M059J (cell line): Measurements from ENCODE around the gene KREMEN2. TPM values are rescaled to one million over a fixed set of nuclear protein-coding genes. Genes with fewer than 3 reads are reported as not detected.

Source experiments
- DNase-seq: peaks from one replicate; pipeline ENCODE4 v3.0.0-alpha.2; 2012; ENCODE audit warnings: low read depth
- total RNA-seq: library from RNA; depleted of rRNA; stranded (reverse); fragments of >200 nt; shearing (Covaris generic); gene quantifications from 2 replicates; pipeline ENCODE4 v1.2.3, GENCODE V29; 2014

Gene KREMEN2
- total RNA-seq, 1 experiment from 2014 or later, result 6.3 TPM

- DNase-seq, result no peak
Measured at GRCh38 chr16:2977440-2977839, 13.4 kb downstream of the KREMEN2 start.

GRCh38 chr16:2979669-2980226 is 15.7 kb downstream of the KREMEN2 start:
- DNase-seq, result no peak

DNA sequence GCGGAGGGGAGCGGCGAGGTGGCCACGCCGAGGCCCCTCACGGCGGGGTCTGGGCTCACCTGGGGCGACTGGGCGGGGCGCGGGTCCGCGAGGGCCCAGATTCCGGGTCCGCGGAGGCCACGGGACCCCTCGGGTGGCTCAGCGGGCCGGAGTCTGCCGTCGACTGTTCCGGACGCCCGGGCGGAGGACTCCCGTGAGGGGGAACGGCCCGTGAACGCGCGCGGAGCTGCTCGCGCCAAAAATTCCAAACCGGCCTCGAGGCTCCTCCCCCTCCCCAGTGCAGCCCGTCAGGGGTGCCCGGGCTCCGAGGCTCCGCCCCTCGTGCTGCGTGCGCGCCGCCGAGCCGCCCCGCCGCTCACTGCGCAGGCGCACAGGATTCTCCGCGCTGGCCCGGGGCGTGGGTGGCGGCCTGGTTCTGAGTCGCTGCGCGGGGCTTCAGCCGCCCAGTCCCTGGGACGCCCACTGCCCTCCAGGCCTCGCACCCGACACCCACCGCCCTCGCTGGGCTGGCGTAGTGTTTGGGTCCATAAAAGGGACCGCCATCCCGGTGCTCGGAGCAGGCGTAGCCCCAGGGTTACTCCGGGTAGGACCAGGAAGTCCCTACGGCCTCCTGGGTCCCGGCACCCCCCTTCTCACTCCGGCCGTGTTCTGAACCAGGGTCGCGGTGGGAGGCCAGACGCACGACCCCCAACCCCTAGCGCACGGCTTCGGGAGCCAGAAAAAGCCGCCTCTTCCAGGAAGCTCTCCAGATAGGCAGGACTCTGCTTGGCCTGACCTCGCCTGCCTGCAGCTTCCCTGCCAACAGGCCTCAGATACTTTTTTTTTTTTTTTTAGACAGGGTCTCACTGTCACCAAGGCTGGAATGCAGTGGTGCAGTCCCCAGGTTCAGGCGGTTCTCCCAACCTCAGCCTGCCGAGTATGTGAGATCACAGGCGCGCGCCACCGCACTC is 16.4 kb downstream of the KREMEN2 start, which contains the start of gene PKMYT1:
Gene PKMYT1 (minus strand): TSS at position 220 of the 950 bp plus-strand sequence. CDS start 789 bp downstream, outside the sequence.
- DNase-seq, result peak; percentile 85

DNA sequence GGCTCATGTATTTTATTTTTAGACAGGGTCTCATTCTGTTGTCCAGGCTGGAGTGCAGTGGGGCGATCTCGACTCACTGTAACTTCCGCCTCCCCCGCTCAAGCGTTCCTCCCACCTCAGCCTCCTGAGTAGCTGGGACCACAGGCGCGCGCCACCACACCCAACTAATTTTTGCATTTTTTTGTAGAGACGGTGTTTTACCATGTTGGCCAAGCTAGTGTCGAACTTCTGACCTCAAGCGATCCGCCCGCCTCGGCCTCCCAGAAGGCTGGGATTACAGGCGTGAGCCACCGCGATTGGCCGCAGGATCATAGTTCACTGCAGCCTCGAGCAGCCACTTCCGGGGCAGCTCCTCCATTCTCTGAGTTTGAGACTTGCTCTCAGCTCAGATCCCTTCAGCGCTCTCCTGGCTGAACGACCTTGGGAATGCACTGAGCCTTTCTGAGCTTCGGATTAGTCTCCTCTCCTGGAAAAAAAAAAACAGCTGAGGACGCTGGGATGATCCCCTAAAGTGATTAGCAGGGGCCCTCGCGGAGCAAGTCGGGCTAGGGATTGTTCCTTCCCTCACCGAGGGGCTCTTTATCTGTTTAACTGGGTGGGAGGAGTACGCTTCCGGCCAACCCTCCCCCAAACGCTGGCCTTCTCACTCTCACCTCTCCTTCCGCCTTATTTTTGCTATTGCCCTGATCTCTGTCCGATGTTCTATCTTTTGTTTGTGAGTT is 17.3 kb downstream of the KREMEN2 start:
- no peak for DNase-seq

GRCh38 chr16:2981899-2982250 is 17.8 kb downstream of the KREMEN2 start:
- no peak for DNase-seq

DNA sequence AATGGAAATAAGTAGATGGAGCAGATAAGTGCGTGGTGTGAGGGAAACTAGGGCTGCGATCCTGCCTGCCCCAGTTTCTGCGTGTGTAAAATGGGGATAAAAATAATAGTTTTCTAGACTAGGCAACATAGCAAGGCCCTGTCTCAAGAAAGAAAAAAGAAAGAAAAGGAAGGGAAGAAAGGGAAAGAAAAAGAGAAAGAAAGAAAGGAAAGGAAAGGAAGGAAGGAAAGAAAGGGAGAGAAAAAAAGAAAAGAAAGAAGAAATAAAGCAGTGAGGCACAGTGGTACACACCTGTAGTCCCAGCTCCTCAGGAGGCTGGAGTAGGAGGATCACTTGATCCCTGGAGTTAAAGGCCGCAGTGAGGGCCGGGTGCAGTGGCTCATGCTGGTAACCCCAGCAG is 18.3 kb downstream of the KREMEN2 start:
- DNase-seq, result no peak

DNA sequence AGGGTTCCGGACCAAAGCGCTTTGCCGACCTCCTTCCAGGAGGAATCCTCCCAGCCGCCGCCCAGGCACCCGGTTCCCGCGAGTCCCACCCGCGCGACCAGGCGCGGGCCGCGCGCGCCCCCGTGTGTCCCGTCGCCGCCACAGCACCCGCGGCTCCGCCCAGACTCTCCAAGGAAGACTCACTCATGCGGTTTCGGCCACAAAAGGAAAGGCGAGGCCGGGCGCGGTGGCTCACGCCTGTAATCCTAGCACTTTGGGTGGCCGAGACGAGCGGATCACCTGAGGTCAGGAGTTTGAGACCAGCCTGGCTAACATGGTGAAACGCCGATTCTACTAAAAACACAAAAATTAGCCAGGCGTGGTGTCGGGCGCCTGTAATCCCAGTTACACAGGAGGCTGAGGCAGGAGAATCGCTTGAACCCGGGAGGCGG is 19.6 kb downstream of the KREMEN2 start:
- DNase-seq, result peak; percentile 82

GRCh38 chr16:2985462-2985861 is 21.4 kb downstream of the KREMEN2 start:
- DNase-seq, result no peak

- DNase-seq, result no peak
Measured at GRCh38 chr16:2985893-2986355, 21.8 kb downstream of the KREMEN2 start.

GRCh38 chr16:2986623-2987188 is 22.6 kb downstream of the KREMEN2 start:
- no peak for DNase-seq

DNA sequence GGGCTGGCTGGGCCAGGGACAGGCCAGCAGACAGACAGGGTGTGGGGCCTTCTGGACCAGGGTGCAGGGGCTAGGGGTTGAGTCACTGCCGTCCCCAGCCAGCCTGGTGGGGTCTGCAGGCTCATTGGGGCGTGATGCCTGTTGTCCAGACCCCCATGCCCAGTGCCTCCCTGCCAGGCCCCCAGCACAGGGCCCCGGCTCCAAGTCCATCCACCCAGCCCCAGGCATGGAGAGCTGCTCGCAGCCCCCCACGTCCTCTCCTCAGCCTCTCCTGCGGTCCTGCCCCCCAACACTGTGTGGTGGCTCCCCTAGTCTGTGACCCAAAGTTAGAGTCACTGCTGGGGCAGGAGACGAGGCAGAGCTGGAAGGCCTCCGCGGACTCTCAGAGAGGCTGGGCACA is 23.2 kb downstream of the KREMEN2 start:
- DNase-seq, result no peak

GRCh38 chr16:2987833-2988232 is 23.8 kb downstream of the KREMEN2 start:
- DNase-seq, result no peak

GRCh38 chr16:2988590-2989099 is 24.6 kb downstream of the KREMEN2 start:
- DNase-seq, result no peak

GRCh38 chr16:2990891-2991290 is 26.8 kb downstream of the KREMEN2 start:
- no peak for DNase-seq

DNA sequence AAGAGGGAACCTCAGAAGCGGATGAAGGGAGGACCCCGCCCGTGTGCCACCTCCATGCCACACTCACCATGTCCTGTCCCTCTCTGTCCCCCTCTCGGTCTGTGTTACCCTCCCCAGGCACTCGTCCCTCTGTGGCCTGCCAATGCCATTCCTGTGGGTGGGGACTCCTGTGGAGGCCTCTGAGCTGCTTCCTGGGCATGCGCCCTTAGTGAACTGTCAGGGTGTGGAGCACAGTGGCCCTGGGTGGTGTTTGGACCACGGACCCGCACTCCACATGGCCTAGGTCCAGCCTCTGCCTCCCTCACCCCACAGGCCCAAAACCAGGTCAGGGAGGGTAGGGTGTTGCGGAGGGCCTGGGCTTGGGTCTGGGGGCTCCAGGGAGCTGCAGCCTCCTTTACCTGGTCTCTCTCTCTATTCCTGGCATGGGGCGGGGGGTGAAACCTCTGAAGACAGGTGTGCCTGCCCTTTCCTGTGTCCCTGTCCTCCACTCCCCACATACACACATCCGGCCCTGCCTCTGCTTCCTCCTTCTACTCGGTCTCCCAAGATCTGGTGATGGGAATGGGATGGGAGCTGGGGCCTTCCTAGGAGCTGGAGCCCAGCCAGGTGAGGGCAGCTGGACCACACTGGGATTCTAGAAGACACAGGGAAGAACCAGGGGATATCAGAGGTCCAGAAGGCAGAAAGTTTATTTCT is 27.6 kb downstream of the KREMEN2 start:
- no peak for DNase-seq

DNA sequence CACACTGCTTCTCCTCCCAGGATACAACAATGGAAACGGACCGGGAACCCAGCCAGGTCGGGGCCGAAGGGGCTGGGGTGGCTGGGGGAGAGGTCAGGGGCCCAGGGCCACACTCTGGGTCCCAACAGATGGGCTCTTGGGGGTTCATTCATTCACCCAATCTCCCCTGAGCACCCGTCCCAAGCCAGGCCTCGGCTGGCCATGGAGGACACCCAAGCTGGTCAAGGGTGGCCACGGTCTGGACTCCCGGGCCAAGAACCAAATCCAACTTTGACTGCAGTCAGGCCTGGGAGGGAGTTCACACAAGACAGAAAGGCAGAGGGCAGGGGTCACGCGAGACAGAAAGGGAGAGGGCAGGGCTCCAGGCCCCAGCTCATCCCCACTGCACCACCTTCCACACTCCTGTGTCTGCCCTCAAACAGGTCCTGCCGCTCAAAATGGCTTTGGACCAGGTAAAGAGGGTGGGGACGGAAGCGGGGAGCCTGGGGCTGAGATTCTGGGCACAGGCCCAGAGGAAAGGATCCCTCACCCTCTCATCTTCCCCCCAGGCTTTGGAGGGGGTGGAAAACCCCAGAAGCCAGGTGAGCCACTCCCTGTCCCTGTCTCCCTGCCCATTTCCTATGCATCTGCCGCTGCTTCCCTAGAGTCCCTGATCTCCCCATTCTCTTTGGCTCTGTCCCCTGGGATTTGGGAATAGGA is 28.5 kb downstream of the KREMEN2 start:
- DNase-seq, result no peak

- DNase-seq, result no peak
Measured at GRCh38 chr16:2996298-2996697, 32.2 kb downstream of the KREMEN2 start.

- no peak for DNase-seq
Measured at GRCh38 chr16:2999929-3000328, 35.9 kb downstream of the KREMEN2 start.

DNA sequence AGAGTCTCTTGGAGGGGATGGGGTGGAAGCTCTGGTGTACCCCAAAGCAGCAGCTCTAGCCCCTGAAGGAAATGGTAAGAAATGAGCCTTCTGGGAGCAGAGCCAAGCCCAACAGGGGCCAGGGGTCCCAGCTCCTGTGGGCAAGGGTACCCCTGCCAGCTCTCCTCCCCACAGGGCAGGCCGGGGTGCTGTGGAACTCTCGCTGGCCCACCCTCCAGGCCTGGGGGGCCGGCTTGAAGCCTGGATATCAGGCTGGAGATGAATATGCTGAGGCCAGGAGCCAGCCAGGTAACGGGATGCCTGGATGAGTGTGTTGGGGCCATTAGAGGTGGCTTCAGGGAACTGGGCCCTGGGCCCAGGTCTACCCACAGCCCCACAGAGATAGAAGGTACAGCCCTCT is 36.5 kb downstream of the KREMEN2 start:
- DNase-seq, result no peak

GRCh38 chr16:3001316-3001715 is 37.2 kb downstream of the KREMEN2 start:
- no peak for DNase-seq
